ENCODE results near the gene XCR1.
A peak's percentile ranks its signal among the peaks of the same experiment; 100 is the strongest.
"Not testable (repeated sequence)": the region's sequence is repeated elsewhere in the genome, so short reads cannot be mapped to it uniquely, and the experiment has no call there.

XCR1 gene

DNA sequence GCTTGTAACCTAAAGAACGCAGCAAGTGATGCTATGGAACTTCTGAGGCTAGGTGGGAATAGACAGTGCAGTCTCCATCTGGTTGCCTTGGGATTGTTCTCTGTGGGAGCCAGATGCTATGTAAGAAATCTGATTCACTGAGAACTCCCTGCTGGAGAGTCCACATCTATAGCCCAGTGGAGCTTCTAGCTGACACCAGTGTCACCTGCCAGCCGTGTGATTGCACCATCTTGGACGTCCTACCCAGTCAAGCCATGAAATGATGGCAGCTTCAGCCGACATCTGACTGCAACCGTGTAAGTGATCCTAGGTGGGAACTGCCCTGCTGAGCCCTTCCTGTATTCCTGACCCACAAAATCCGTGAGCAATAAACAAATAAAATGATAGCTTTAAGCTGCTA, 19.2 kb downstream of the XCR1 start:
- Histone ChIP-seq H4K8ac (ENCODE audit: low read length) (no peak overlapping the region), H3K23ac (ENCODE audit: low read length in 2 of 2) (no peak overlapping the region), H3K18ac (ENCODE audit: low read depth in 1 of 2, low read length in 2 of 2) (no peak overlapping the region), H3K14ac (ENCODE audit: low read length in 2 of 2) (no peak overlapping the region), H3K4ac (ENCODE audit: low read depth in 1 of 2, low read length in 2 of 2) (no peak overlapping the region), H3K9me3 (ENCODE audit: control insufficient read depth, low read length) (no peaks in the 10 kb centered on the region), H3K79me1 (replicated peaks; ENCODE audit: low read length, poor library complexity, severe bottlenecking) (no peaks in the 10 kb centered on the region), H2BK120ac (ENCODE audit: low read depth, low read length) (no peak overlapping the region), H3K4me3 (ENCODE audit: insufficient read depth in 1 of 2, low read depth in 1 of 2, low read length in 2 of 2) (no peak overlapping the region), H3K4me1 (ENCODE audit: control insufficient read depth, insufficient read depth, low read depth, low read length) (no peaks in the 10 kb centered on the region), H3K4me2 (ENCODE audit: low read length, poor library complexity, severe bottlenecking) (no peak overlapping the region), H4K91ac (ENCODE audit: low read length) (no peak overlapping the region), H3K36me3 (ENCODE audit: control insufficient read depth in 1 of 2, insufficient read depth in 2 of 2, low read depth in 1 of 2, low read length in 2 of 2) (no peaks in the 10 kb centered on the region), H2AFZ (ENCODE audit: low read depth, low read length) (no peak overlapping the region), H2BK5ac (ENCODE audit: low read depth, low read length, poor library complexity, severe bottlenecking) (no peak overlapping the region), H3K9ac (ENCODE audit: low read length) (no peak overlapping the region), H2BK15ac (ENCODE audit: low read depth, poor library complexity, severe bottlenecking) (no peak overlapping the region), H3K27ac (ENCODE audit: low read length, poor library complexity, severe bottlenecking) (no peak overlapping the region), H2BK12ac (ENCODE audit: low read length in 2 of 2) (peak overlapping the region in 1 of 2 experiments; percentile 10), H2AK5ac (ENCODE audit: low read length, severe bottlenecking) (no peak overlapping the region), H3K27me3 (ENCODE audit: control insufficient read depth in 1 of 2, insufficient read depth in 1 of 2, low read length in 2 of 2) (peaks cover 0 to 9% of the 10 kb centered on the region in 2 experiments)
- WGBS: 94% methylated on average over 5 of the region's 6 CpGs
- DNase-seq: no peak

- H3K4me3 ChIP-seq (ENCODE audit: insufficient read depth in 1 of 2, low read depth in 1 of 2, low read length in 2 of 2): no peak overlapping the region
- no peaks in the 10 kb centered on the region for H3K36me3 ChIP-seq (ENCODE audit: control insufficient read depth in 1 of 2, insufficient read depth in 2 of 2, low read depth in 1 of 2, low read length in 2 of 2)
- H2BK15ac ChIP-seq (ENCODE audit: low read depth, poor library complexity, severe bottlenecking): no peak overlapping the region
- no peak for DNase-seq
- H4K8ac ChIP-seq (ENCODE audit: low read length): no peak overlapping the region
- no peak overlapping the region for H2AK5ac ChIP-seq (ENCODE audit: low read length, severe bottlenecking)
- H3K14ac ChIP-seq (ENCODE audit: low read length in 2 of 2): no peak overlapping the region
- H3K4me2 ChIP-seq (ENCODE audit: low read length, poor library complexity, severe bottlenecking): no peak overlapping the region
- H2BK5ac ChIP-seq (ENCODE audit: low read depth, low read length, poor library complexity, severe bottlenecking): no peak overlapping the region
- H2BK120ac ChIP-seq (ENCODE audit: low read depth, low read length): no peak overlapping the region
- H3K27me3 ChIP-seq (ENCODE audit: control insufficient read depth in 1 of 2, insufficient read depth in 1 of 2, low read length in 2 of 2): peaks cover 0 to 9% of the 10 kb centered on the region in 2 experiments
- H3K4me1 ChIP-seq (ENCODE audit: control insufficient read depth, insufficient read depth, low read depth, low read length): no peaks in the 10 kb centered on the region
- H2AFZ ChIP-seq (ENCODE audit: low read depth, low read length): no peak overlapping the region
- no peak overlapping the region for H3K18ac ChIP-seq (ENCODE audit: low read depth in 1 of 2, low read length in 2 of 2)
- H4K91ac ChIP-seq (ENCODE audit: low read length): no peak overlapping the region
- H3K23ac ChIP-seq (ENCODE audit: low read length in 2 of 2): no peak overlapping the region
- no peak overlapping the region for H3K4ac ChIP-seq (ENCODE audit: low read depth in 1 of 2, low read length in 2 of 2)
- H3K79me1 ChIP-seq (replicated peaks; ENCODE audit: low read length, poor library complexity, severe bottlenecking): no peaks in the 10 kb centered on the region
- H3K9ac ChIP-seq (ENCODE audit: low read length): peak overlapping the region; percentile 63
- no peaks in the 10 kb centered on the region for H3K9me3 ChIP-seq (ENCODE audit: control insufficient read depth, low read length)
- no peak overlapping the region for H2BK12ac ChIP-seq (ENCODE audit: low read length in 2 of 2)
- H3K27ac ChIP-seq (ENCODE audit: low read length, poor library complexity, severe bottlenecking): no peak overlapping the region
Observed at GRCh38 chr3:46007280-46007679, 20.0 kb downstream of the XCR1 start.

DNA sequence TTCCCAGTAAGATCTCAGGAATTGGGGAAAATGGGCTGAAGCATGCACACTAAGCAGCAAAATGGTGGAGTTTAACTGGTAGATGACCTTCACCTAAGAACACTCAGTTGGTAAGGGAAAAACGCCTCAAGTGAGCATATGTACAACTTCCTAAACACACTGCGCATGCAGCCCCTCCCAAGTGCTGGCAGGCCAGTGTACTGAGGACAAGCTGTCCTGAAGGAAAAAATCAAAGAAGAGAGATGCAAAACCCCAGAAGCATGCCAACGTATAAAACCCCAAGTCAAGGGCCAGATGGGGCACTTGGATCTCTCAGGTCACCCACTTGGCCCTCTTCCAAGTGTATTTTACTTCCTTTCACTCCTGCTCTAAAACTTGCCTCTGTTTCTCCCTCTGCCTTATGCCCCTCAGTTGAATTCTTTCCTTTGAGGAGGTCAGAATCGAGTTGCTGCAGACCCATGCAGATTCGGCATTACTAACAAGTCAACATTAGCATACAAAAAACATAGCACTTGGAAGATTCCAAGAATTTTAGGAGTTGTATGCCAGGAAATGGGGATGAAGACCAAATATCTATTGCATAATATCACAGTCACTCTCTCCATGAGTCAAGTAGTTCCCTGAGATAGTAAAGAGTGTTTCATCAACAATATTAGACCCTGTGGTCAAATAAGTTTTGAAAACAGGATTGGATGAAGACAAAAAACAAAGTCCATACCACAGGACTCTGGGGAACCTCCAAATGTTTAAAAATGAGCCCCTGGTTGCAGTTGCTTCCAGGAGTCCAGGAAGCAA, 20.8 kb downstream of the XCR1 start:
- Histone ChIP-seq H2BK5ac (ENCODE audit: low read depth, low read length, poor library complexity, severe bottlenecking) (no peak overlapping the region), H3K36me3 (ENCODE audit: control insufficient read depth in 1 of 2, insufficient read depth in 2 of 2, low read depth in 1 of 2, low read length in 2 of 2) (no peaks in the 10 kb centered on the region), H3K4me1 (ENCODE audit: control insufficient read depth, insufficient read depth, low read depth, low read length) (no peaks in the 10 kb centered on the region), H3K4ac (ENCODE audit: low read depth in 1 of 2, low read length in 2 of 2) (no peak overlapping the region), H3K23ac (ENCODE audit: low read length in 2 of 2) (no peak overlapping the region), H3K27ac (ENCODE audit: low read length, poor library complexity, severe bottlenecking) (no peak overlapping the region), H2BK15ac (ENCODE audit: low read depth, poor library complexity, severe bottlenecking) (no peak overlapping the region), H3K79me1 (replicated peaks; ENCODE audit: low read length, poor library complexity, severe bottlenecking) (no peaks in the 10 kb centered on the region), H2BK12ac (ENCODE audit: low read length in 2 of 2) (no peak overlapping the region), H3K14ac (ENCODE audit: low read length in 2 of 2) (no peak overlapping the region), H3K4me3 (ENCODE audit: insufficient read depth in 1 of 2, low read depth in 1 of 2, low read length in 2 of 2) (peak overlapping the region in 1 of 2 experiments; percentile 17), H2AFZ (ENCODE audit: low read depth, low read length) (no peak overlapping the region), H3K9me3 (ENCODE audit: control insufficient read depth, low read length) (no peaks in the 10 kb centered on the region), H2BK120ac (ENCODE audit: low read depth, low read length) (no peak overlapping the region), H2AK5ac (ENCODE audit: low read length, severe bottlenecking) (no peak overlapping the region), H3K4me2 (ENCODE audit: low read length, poor library complexity, severe bottlenecking) (no peak overlapping the region), H4K8ac (ENCODE audit: low read length) (no peak overlapping the region), H3K27me3 (ENCODE audit: control insufficient read depth in 1 of 2, insufficient read depth in 1 of 2, low read length in 2 of 2) (peaks cover 0 to 2% of the 10 kb centered on the region in 2 experiments), H3K9ac (ENCODE audit: low read length) (peak overlapping the region; percentile 63), H4K91ac (ENCODE audit: low read length) (no peak overlapping the region), H3K18ac (ENCODE audit: low read depth in 1 of 2, low read length in 2 of 2) (peak overlapping the region in 1 of 2 experiments; percentile 57)
- 68% methylated on average over 4 of the region's 5 CpGs for WGBS
- DNase-seq: peak; percentile 79

DNA sequence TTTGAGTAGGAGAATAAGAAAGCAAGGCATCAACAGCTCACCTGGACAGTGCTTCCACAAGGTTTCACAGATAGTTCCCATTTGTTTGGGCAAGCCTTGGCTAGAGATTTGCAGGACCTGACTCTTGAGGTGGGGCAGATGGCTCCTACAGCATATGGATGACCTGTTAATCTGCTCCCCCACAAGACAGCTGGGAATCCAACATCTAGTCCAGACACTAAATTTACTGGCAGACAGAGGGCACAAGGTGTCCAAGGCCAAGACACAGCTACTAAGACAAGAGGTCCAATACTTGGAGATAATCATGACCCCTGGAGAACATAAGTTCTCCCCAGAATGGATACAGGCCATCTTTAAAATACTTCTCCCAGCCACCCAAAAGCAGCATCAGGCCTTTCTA, 23.6 kb downstream of the XCR1 start:
- not testable (repeated sequence) for H3K9me3 ChIP-seq (ENCODE audit: control insufficient read depth, low read length); H3K4me1 ChIP-seq (ENCODE audit: control insufficient read depth, insufficient read depth, low read depth, low read length); H3K14ac ChIP-seq (ENCODE audit: low read length in 2 of 2); H2BK12ac ChIP-seq (ENCODE audit: low read length in 2 of 2); H4K8ac ChIP-seq (ENCODE audit: low read length); H3K36me3 ChIP-seq (ENCODE audit: control insufficient read depth in 1 of 2, insufficient read depth in 2 of 2, low read depth in 1 of 2, low read length in 2 of 2); H2BK5ac ChIP-seq (ENCODE audit: low read depth, low read length, poor library complexity, severe bottlenecking); H4K91ac ChIP-seq (ENCODE audit: low read length); H3K4me3 ChIP-seq (ENCODE audit: insufficient read depth in 1 of 2, low read depth in 1 of 2, low read length in 2 of 2); H3K9ac ChIP-seq (ENCODE audit: low read length); H2BK15ac ChIP-seq (ENCODE audit: low read depth, poor library complexity, severe bottlenecking); H3K27ac ChIP-seq (ENCODE audit: low read length, poor library complexity, severe bottlenecking); H3K79me1 ChIP-seq (replicated peaks; ENCODE audit: low read length, poor library complexity, severe bottlenecking); H2BK120ac ChIP-seq (ENCODE audit: low read depth, low read length); DNase-seq; H2AFZ ChIP-seq (ENCODE audit: low read depth, low read length); H3K4ac ChIP-seq (ENCODE audit: low read depth in 1 of 2, low read length in 2 of 2); H2AK5ac ChIP-seq (ENCODE audit: low read length, severe bottlenecking); H3K23ac ChIP-seq (ENCODE audit: low read length in 2 of 2); H3K4me2 ChIP-seq (ENCODE audit: low read length, poor library complexity, severe bottlenecking); H3K18ac ChIP-seq (ENCODE audit: low read depth in 1 of 2, low read length in 2 of 2)
- peaks cover 0 to 11% of the 10 kb centered on the region in 2 experiments for H3K27me3 ChIP-seq (ENCODE audit: control insufficient read depth in 1 of 2, insufficient read depth in 1 of 2, low read length in 2 of 2)
